Lower leg skin (tissue), 3 donors: ENCODE measurements around the gene CTRB1.

ENCODE experiments used
- CTCF ChIP-seq, 3 donors: fragments of 450-650 bp; IDR thresholded peaks; one replicate each; pipeline ENCODE4 v1.5.1; 2016; ENCODE audit warnings: antibody characterized with exemption in 3 of 3, mild to moderate bottlenecking in 3 of 3, moderate library complexity in 2 of 3
- POLR2A ChIP-seq, 2 donors: fragments of 450-650 bp; IDR thresholded peaks; one replicate each; pipeline ENCODE4 v1.6.1; 2016 to 2017; ENCODE audit warnings: antibody characterized with exemption in 2 of 2, mild to moderate bottlenecking in 1 of 2, moderate library complexity in 1 of 2

- TF ChIP-seq CTCF (IDR thresholded peaks at IDR 0.05) (no peak), POLR2A (IDR thresholded peaks at IDR 0.05) (no peak)
These were observed 45.2 kb downstream of the CTRB1 start for GRCh38 chr16:75263963-75264445.
